SHP77 treated with DMSO at 0.1 percent for 48 hours (cell line): ENCODE results near the gene PNPLA7.
"Not testable (repeated sequence)": the region's sequence is repeated elsewhere in the genome, so short reads cannot be mapped to it uniquely, and the experiment has no call there.

Experiments used
- DNase-seq: peaks from one replicate; lab custom pipeline; 2025; lab: John Stamatoyannopoulos, UW

PNPLA7 gene

GRCh38 chr9:137513801-137514570 is 36.2 kb downstream of the PNPLA7 start:
- DNase-seq, result not testable (repeated sequence)

GRCh38 chr9:137513136-137513535 is 37.1 kb downstream of the PNPLA7 start:
- DNase-seq, result not testable (repeated sequence)

- no peak for DNase-seq
These were observed 38.3 kb downstream of the PNPLA7 start for GRCh38 chr9:137511758-137512463.

GRCh38 chr9:137511126-137511525 is 39.1 kb downstream of the PNPLA7 start:
- DNase-seq, result not testable (repeated sequence)

GRCh38 chr9:137509198-137509597 is 41.0 kb downstream of the PNPLA7 start:
- DNase-seq, result no peak

- no peak for DNase-seq
These were observed 43.5 kb downstream of the PNPLA7 start for GRCh38 chr9:137506702-137507171.

- no peak for DNase-seq
These were observed 43.9 kb downstream of the PNPLA7 start for GRCh38 chr9:137506274-137506673.

GRCh38 chr9:137505421-137506140 is 44.6 kb downstream of the PNPLA7 start:
- DNase-seq, result no peak

GRCh38 chr9:137504432-137504777 is 45.8 kb downstream of the PNPLA7 start:
- DNase-seq, result no peak

- DNase-seq, result no peak
These were observed 47.9 kb downstream of the PNPLA7 start for GRCh38 chr9:137502008-137502911.

- DNase-seq, result no peak
These were observed 48.7 kb downstream of the PNPLA7 start for GRCh38 chr9:137501457-137501856.

GRCh38 chr9:137500666-137501397 is 49.4 kb downstream of the PNPLA7 start:
- no peak for DNase-seq

GRCh38 chr9:137499858-137500661 is 50.1 kb downstream of the PNPLA7 start:
- DNase-seq, result no peak

- no peak for DNase-seq
These were observed 50.8 kb downstream of the PNPLA7 start for GRCh38 chr9:137499416-137499815.

- DNase-seq, result no peak
These were observed 51.5 kb downstream of the PNPLA7 start for GRCh38 chr9:137498720-137499150.

- no peak for DNase-seq
These were observed 52.1 kb downstream of the PNPLA7 start for GRCh38 chr9:137497921-137498719.

GRCh38 chr9:137496601-137497375 is 53.4 kb downstream of the PNPLA7 start:
- no peak for DNase-seq

GRCh38 chr9:137494550-137495351 is 55.5 kb downstream of the PNPLA7 start:
- DNase-seq, result no peak
